ENCODE data around the gene NDUFS4. TPM values are rescaled to one million over a fixed set of nuclear protein-coding genes. Genes with fewer than 3 reads are reported as not detected.

Gene NDUFS4
- total RNA-seq, 1 donor from 2014 or later, result 78.7 TPM

- TF ChIP-seq CTCF (conservative IDR thresholded peaks at IDR 0.05), result no peak
- peaks cover 25% of the 10 kb centered on the region for H3K4me1 Mint-ChIP-seq
Measured at GRCh38 chr5:53549792-53550191, 10.6 kb upstream of the NDUFS4 start.

GRCh38 chr5:53552561-53552960 is 7.9 kb upstream of the NDUFS4 start:
- Mint-ChIP-seq H3K36me3 (ENCODE audit: low read depth) (no peaks in the 10 kb centered on the region), H3K27me3 (ENCODE audit: low read depth) (peaks cover 3% of the 10 kb centered on the region), H3K27ac (ENCODE audit: unreplicated experiment) (no peak overlapping the region), H3K4me1 (peaks cover under 1% of the 10 kb centered on the region), H3K9me3 (no peaks in the 10 kb centered on the region), H3K4me3 (no peak overlapping the region)
- no peak for DNase-seq (ENCODE audit: low read depth, low spot score)
- no peak for TF ChIP-seq CTCF (conservative IDR thresholded peaks at IDR 0.05)

More at GRCh38 chr5:53549792-53550191, 10.6 kb upstream of the NDUFS4 start:
- Mint-ChIP-seq H3K27me3 (ENCODE audit: low read depth) (peaks cover 3% of the 10 kb centered on the region), H3K4me3 (no peak overlapping the region), H3K36me3 (ENCODE audit: low read depth) (no peaks in the 10 kb centered on the region), H3K27ac (ENCODE audit: unreplicated experiment) (no peak overlapping the region), H3K9me3 (no peaks in the 10 kb centered on the region)
- DNase-seq (ENCODE audit: low read depth, low spot score), result no peak

GRCh38 chr5:53554444-53554843 is 6.0 kb upstream of the NDUFS4 start:
- peaks cover 8% of the 10 kb centered on the region for H3K9me3 Mint-ChIP-seq
- peaks cover 3% of the 10 kb centered on the region for H3K27me3 Mint-ChIP-seq (ENCODE audit: low read depth)
- no peak overlapping the region for H3K27ac Mint-ChIP-seq (ENCODE audit: unreplicated experiment)
- H3K36me3 Mint-ChIP-seq (ENCODE audit: low read depth), result no peaks in the 10 kb centered on the region
- TF ChIP-seq CTCF (conservative IDR thresholded peaks at IDR 0.05), result no peak
- H3K4me3 Mint-ChIP-seq, result no peak overlapping the region
- H3K4me1 Mint-ChIP-seq, result no peaks in the 10 kb centered on the region
- no peak for DNase-seq (ENCODE audit: low read depth, low spot score)

- H3K4me1 Mint-ChIP-seq, result peaks cover under 1% of the 10 kb centered on the region
- no peak for DNase-seq (ENCODE audit: low read depth, low spot score)
- no peak overlapping the region for H3K27ac Mint-ChIP-seq (ENCODE audit: unreplicated experiment)
- no peak for TF ChIP-seq CTCF (conservative IDR thresholded peaks at IDR 0.05)
- H3K27me3 Mint-ChIP-seq (ENCODE audit: low read depth), result peaks cover 3% of the 10 kb centered on the region
- no peak overlapping the region for H3K4me3 Mint-ChIP-seq
- no peaks in the 10 kb centered on the region for H3K36me3 Mint-ChIP-seq (ENCODE audit: low read depth)
- H3K9me3 Mint-ChIP-seq, result peaks cover 8% of the 10 kb centered on the region
Measured at GRCh38 chr5:53555160-53555559, 5.3 kb upstream of the NDUFS4 start.

GRCh38 chr5:53556001-53556400 is 4.4 kb upstream of the NDUFS4 start:
- H3K27me3 Mint-ChIP-seq (ENCODE audit: low read depth), result peaks cover 3% of the 10 kb centered on the region
- H3K4me1 Mint-ChIP-seq, result peaks cover 9% of the 10 kb centered on the region
- no peak overlapping the region for H3K4me3 Mint-ChIP-seq
- no peak for TF ChIP-seq CTCF (conservative IDR thresholded peaks at IDR 0.05)
- no peak overlapping the region for H3K27ac Mint-ChIP-seq (ENCODE audit: unreplicated experiment)
- peaks cover 8% of the 10 kb centered on the region for H3K9me3 Mint-ChIP-seq
- DNase-seq (ENCODE audit: low read depth, low spot score), result no peak
- no peaks in the 10 kb centered on the region for H3K36me3 Mint-ChIP-seq (ENCODE audit: low read depth)

- Mint-ChIP-seq H3K27ac (ENCODE audit: unreplicated experiment) (no peak overlapping the region), H3K27me3 (ENCODE audit: low read depth) (peaks cover 3% of the 10 kb centered on the region), H3K4me3 (peak overlapping the region; percentile 55), H3K36me3 (ENCODE audit: low read depth) (no peaks in the 10 kb centered on the region), H3K9me3 (peaks cover 8% of the 10 kb centered on the region), H3K4me1 (peaks cover 20% of the 10 kb centered on the region)
- no peak for TF ChIP-seq CTCF (conservative IDR thresholded peaks at IDR 0.05)
- DNase-seq (ENCODE audit: low read depth, low spot score), result no peak
Measured at GRCh38 chr5:53557386-53557785, 3.1 kb upstream of the NDUFS4 start.
